Activated T-cell treated with anti-CD3 and anti-CD28 coated beads, Interleukin-2, amount 50 U/mL, for 48 hours (primary cell): ENCODE results near the gene WNT7A.

Experiments used
- DNase-seq, 2 experiments: peaks; one replicate each; pipeline ENCODE4 v3.0.0-alpha.2; 2020

Gene WNT7A

DNA sequence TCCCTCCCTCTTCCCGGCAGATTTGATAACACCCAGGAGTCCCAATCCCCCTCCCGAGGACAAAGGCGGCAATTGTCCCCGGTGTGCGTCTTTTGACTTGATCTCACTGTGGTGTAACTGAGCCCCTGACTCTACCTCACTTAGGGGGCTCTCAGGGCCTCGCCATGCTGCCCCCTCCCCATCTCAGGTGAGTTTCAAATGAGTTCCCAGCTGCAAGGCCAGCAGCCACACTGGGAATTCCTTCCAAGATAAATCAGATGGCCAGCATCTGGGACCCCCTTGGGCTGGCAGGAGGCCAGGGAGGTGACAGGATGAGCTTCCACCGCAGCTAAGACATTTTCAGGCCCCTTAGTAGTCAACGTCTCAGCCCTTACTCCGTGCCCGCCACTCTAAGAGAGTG lies 35.0 kb downstream of the WNT7A start:
- no peak for DNase-seq

DNA sequence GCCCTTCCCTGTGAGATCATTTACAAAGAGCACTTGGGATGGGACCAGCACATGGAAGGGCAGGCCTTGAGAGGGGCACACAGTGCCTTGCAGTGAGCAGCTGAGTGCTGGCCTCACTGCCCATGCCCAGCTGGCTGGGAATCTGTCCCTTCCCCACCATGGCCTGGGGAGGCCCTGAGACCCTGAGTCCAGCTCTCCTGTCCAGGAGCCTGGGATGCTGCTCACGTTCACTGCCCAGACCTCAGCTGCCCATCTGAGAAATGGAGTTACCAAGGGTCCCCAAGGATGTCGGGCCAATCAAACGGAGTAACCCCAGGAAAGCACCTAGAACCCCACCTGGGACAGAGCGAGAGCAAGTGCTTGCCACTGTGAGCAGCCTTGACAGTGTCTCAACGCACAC lies 35.6 kb downstream of the WNT7A start:
- no peak for DNase-seq

DNA sequence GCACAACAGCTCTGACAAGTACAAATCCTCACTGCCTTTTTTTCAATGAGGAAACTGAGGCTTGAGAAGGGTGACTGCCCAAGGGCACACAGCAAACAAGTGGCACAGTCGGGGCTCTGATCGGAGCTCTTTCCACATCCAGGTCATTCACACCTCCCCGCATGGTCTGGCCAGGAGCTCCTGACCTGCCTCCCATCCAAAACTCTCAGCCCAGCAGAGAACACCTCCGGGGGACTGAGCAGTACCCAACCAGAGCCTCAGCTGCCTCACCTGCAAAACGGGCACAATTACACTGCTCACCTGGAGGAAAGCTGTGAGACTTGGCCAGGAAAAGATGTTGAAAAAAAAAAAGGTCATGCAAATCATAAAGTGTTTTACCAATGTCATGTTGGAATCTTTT lies 36.5 kb downstream of the WNT7A start:
- no peak for DNase-seq

DNA sequence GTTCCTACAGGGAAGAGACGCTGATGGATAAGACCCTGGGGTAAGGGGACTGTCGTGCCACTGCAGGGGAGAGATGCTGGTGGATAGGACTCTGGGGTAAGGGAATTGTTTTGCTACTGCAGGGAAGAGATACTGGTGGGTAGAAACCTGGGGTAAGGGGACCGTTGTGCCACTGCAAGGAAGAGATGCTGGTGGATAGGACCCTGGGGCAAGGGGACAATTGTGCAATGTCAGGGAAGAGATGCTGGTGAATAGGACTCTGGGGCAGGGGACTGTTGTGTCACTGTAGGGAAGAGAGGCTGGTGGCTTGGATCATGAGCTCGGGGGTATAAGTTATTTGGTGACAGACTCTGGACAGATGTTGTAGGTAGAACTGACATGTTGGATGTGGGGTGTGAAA lies 37.6 kb downstream of the WNT7A start:
- no peak for DNase-seq

DNA sequence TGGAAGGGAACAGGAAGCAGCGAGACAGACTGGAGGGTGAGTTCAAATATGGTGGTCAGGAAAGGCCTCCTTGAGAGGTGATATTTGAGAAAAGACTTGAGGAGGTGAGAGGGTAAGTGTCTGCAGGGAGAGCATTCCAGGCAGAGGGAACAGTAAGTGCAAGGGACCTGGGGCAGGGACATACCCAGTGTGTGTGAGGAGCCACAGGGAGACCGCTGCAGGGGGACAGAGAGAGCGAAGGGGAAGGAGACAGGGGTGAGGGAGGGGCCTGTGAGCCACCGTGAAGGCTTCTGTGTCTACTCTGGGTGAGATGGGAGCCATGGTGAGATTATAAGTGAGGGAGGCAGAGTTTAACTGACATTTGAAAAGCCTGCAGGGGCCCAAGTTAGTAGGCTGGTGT lies 38.0 kb downstream of the WNT7A start:
- DNase-seq: no peak

DNA sequence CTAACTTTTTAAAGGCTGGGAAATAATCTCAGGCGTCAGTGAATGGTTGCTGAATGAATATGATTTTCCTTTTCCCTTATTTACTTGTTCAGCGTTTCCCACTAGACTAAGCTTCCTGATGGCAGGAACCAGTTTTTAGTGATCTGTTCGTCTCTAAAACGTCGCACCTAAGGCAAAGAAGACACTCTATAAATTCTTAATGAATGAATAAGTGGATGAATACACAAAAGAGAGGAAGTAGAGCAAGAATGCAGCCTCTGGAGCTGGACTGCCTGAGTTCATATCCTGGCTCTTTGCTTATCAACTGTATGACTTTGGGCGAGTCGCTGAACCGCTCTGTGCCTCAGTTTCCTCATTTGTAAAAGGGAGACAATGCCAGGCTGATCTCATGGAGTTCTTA lies 38.7 kb downstream of the WNT7A start:
- no peak for DNase-seq

DNA sequence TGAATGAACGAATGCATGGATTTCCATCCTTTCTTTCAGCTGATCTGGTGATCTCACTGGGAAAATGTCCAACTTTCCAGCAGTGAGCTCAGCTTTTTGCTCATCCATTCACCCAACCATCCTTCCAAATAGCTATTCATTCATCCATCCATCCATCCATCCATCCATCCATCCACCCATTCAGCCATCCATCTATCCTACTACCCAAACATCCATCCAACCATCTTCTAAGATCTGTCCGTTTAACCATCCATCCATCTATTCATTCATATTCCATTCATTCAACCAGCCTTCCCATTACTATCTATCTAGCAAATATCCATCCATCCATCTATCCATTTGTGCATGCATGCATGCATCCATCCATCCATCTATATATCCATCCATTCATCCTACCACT lies 39.4 kb downstream of the WNT7A start:
- no peak for DNase-seq

DNA sequence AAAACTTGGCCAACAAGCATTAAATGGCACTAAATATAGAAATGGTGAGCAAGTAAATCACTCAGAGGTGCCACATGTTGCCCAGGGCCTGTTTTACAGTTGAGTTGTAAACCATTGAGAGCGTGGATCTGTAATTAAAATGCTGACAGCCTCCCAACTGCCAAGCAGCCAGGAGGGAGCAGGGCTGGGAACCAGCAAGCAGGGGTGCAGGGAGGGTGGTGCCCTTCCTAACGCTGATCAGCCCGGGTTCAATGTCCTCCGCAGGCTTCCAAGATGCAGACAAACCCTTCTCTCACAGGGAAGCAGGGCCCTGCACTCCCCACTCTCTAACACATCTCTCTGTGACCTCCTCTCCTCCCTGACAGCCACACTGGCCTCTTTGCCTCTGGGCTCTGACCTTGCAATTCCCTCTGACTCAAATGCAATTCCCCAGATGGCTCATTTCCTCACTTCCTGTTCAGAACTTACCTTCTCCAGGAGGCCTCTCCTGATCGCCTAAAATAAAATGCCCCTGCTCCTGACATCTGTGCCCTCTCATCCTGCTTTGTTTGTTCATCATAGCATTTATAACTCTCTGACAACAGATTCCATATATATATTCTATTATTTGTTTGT lies 40.0 kb downstream of the WNT7A start:
- no peak for DNase-seq

DNA sequence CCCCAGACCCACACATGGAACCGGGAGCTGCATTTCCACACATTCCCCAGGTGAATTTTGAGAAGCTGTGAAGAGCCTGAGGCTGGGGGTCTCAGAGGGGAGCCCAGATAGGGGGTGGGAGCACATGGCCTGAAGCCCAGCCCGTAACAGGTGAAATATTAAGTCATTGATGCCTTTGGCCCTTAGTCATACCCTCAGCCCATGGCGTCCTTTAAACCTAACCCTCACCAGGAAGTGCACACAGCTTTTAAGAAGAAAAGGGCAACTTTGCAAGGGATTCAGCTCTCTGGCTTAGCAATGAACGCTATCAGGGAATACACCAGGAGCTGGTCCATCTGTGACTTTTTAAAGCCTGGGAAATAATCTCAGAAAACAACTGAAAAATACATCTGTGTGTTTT lies 40.6 kb downstream of the WNT7A start:
- DNase-seq: no peak

DNA sequence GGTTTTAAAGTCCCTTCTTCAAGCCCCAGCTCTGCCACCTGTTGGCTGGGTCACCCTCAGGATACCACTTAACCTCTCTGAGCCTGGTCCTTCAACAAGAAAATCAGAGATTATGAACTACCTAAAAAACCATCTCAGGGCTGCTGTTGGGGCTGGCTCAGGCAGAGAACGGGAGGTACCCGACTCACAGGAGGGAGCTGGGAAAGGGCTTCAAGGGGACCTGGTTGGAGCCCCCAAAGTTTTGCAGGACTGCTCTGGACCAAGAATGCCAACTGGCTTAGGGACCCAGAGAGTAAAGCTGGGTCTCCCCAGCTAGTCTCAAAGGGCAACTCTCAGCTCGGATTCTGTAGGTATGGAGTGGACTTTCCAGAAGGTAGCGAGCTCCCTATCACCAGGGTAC lies 41.5 kb downstream of the WNT7A start:
- DNase-seq: no peak

DNA sequence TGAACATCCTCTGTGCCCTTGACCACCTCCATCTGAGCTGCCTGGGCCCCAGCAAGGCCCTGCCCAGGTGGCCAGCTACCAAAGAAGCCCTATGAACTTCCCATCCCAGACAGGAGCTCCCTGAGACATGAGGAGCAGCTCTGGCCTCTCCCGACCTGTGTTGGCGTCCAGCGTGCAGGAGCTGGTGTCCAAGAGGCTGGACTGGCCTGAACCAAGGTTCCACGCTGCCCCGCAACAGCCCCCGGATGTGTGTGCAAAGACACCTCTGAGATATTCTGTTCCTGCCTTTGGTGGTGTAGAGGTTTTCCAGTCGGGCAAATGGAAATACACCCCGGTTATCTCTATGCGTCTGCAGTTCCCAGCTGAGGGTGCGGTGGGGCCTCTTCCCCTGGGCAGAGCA lies 42.1 kb downstream of the WNT7A start:
- no peak for DNase-seq

DNA sequence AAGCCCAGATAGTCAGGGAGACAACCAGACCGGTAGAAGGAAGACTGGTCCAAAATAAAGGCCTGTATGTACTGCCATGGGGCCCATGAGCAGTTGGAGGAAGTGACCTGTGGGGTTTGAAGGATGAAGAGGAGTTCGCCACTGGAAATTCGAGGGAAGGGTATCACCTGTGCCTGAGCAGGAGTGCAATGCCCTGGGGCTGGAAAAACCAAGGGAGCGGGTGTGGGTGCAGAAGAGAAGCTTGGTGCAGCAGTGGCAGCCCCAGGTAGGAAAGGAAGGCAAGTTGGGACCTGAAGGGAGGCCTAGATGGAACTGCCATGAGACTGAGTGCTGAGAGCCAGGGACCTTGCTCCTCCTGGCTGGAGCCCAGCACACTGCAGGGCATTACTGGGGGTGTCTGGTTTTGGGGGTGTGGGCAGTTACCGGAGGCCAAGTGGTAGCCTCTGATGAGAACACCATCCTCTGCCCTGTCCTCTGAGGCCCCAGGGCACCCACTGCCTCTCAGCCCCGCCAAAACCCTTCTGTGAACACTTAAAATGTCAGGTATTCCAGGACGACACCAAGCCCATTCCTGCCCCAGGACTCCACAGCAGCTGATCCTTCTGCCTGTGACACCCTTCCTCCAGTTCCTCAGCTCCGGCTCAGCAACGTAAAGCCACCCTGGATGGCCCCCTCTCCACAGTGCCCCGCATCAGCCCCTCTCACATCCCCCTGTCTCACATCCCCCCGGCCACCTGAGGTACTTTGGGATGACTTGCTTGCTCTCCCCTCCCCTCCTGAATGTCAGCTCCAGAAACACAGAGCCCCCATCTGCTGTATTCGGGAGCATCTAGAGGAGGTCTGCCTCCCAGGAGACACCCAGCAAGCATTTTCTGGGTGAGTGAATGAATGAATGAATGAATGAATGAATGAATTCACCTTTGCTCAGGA lies 42.9 kb downstream of the WNT7A start:
- no peak for DNase-seq

DNA sequence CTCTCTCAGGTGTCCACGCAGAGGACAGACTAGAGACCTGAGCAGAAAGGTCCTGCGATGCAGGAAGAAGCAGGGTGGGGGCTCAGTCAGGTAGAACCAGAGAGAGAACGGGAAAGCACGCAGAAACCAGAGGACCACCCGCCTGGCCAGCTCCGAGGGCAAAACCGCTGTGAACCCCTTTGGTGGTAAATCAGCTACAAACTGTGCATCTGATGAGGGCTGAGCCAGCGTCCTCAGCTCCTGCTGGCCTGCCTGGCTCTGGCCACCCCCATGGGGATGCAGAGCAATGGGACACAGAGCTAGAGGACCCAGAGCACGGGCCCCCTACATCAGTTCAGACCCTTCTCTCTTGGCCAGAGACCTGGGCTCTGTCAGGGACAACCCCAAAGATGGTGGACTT lies 44.6 kb downstream of the WNT7A start:
- DNase-seq: no peak

DNA sequence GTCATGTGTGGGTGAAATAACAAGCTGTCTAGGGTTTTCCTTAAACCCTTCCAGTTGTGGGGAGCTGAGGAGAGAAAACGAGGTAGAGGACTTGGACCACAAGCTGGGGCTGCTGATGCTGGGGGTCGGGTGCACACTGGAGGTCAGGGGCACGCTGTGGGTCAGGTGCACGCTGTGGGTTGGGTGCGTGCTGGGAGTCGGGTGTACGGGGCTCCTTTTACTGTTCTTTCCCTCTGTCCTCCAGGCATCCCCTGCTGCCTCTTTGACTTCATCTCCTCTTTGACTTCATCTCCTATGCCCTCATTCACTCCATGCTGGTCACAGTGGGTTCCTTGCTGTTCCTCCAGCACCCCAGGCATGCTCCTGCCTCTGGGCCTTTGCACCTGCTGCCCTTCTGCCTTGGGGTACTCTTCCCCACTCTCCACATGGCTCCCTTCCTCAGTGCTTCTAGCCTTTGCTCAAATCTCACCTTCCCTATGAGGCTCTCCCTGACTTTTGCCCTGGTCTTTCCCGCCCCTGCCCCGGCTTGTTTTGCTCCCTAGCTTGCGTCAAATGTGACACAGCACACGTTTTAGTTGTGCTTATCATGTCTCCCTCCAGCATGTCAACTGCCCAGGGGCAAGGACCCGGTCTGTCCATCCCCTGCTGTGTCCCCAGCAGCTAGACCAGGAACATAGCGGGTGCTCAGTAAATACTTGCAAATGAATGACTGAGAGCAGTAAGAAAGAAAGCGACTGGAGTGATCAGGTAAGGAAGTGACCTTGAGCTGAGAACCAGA lies 45.4 kb downstream of the WNT7A start:
- no peak for DNase-seq

DNA sequence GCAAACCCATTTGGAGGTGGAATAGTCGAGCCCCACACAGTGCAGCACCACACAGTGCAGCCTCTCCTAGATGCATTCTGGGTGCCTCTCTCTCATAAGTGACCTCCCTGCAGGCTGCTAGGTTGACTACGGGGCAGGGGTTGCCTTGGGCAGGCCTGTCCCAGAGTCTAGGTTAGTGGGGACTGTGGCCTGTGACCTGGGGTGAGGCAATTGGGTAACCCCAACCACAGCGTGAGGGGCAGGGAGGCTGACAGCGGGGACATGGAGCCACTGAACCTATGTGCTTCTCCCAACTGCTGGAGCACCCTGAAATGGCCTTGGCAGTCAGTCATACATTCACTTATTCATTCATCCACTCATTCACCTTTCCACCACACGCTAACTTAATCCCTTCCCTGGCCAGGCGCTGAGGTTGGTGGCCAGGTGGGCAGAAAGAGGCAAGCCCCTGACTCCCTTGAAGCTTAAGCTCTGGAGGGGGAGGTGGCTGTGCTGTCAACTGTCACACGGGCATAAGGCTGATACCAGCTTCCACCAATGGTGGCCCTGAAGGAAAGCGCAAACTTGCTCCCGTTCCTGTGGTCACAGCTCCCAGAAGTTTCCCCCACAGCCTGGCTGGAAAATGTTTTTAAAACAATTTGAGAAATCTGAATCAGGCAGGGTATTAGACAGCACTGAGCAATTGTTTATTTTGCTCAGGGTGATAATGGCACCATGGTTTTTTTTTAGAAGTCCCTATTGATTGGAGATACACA lies 46.2 kb downstream of the WNT7A start:
- DNase-seq: no peak

DNA sequence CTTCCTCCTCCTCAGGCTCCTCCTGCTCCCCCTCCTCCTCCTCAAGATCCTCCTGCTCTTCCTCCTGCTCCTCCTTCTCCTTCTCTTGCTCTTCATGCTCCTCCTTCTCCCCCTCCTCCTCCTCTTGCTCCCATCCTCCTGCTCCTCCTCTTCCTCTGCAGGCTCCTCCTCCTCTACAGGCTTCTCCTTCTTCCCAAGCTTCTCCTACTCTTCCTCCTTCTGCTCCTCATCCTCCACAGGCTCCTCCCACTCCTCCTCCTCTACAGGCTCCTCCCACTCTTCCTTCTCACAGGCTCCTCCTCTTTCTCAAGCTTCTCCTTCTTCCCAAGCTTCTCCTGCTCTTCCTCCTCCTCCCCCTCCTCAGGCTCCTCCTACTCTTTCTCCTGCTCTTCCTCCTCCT lies 47.7 kb downstream of the WNT7A start:
- no peak for DNase-seq

DNA sequence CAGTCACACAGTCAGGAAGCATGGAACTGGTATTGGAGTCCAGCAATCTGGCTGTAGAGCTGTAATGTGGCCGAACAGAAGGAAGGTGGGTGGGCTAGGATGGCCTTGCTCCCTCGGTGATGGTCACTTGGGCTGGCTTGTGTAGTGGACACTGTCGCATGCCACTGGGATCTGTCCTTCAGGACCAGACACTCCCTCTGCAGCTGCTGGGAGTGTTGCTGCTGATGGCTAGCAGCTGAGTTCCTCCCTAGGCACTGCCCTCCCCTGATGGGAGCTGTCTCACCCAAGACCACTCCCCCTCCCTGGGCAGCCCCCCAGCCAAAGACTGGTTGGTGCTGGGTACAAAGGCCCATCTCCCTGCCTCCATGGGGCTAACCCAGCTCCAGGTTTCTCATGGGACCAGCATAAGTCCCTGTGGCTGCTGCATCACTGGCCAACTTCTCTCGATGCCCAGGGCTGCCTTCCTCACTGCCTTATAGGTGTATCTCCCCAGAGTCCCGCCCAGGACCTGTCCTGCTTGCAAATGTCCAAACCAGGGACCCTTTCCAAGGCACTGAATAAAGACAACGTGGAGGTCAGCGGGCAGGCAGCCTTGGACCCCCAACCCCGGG lies 48.4 kb downstream of the WNT7A start:
- no peak for DNase-seq

DNA sequence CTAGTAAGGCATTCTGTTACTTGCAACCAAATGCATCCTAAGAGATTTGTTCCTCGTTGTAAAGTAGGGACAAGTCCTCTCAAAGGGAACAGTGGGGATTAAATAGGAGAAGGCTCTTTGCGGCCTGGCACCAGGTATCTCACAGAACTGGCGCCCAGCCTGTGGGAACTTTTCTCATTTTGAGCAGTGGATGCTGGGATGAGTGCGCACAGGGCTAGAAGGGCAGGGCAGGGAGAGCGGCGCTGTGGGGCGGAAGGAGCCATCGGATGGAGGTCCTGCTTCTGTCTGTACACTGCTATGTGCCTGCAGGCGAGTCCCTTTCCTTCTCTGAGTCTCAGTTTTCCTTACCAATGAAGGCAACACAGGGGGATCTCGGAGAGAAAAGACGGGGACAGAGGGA lies 50.6 kb downstream of the WNT7A start:
- no peak for DNase-seq

DNA sequence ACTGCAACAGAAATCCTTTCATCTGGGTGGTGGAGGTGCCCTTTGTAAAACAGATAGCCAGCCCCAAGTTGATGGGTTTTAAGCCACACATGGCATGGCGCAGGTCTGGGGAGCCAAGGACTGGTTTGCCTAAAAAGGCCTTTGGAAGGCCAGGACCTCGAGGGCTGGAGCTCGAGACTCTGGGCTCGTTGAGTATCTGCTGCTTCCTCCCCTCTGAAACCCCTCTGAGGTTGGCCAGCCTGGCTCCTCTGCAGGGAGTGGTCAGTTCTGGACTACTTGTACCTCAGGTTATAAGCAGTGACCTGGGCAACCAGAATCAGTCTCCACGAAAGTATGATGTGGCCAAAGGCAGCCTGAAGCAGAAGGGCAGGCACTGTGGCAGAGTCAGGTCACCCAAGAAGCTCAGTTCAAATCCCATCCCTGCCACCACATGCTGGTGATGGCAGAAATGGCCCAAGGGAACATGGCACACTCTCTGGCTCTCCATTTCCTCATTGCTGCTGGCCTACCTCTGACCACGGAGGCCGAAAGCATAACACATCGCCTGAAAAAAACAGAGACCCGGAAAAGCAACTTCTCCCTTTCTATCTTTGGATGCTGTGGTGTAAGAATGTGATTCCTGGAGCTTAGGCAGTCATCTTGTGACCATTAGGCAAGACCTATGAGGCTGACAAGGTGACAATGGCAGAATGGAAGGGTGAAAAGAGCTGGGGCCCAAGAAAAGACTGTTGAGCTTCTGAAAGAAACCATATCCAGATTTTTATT lies 51.2 kb downstream of the WNT7A start:
- DNase-seq: no peak

DNA sequence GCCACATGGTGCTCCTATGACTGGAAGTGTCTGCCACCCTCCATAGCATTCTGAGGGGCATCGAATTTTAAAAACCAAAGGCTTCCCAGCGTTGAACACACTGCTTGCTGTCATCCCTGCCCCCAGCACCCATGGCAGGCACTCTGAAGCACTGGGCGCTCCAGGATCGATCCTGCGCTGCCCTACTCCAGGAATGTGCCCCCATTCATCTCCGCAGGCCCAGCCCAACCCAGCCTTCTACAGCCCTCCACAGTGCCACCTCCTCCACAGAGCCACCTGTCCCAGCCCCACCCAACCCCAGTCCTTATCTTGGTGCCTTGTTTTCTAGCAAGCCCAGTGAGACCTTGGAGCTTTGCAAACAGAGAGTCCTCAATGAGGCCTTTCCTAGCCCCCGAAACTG lies 52.2 kb downstream of the WNT7A start:
- no peak for DNase-seq

DNA sequence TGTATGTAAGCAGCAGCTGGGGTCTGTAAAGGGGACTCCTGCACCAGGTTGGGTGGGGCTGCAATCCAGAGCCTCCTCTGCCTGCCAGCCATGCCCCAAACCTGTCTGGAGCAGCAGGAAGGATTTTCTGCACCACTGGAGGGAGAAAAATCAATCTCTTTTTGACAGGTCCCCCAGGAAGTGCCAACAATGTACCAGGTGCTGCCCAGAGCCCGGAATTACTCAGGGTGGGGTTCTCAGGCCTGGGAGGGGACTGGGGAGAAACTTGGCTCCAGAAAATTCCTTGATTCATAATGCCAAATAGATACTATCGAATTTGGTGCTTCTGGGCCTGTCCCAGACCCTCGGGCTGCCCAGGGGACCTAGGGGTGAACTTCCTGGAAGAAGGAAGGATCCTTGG lies 52.6 kb downstream of the WNT7A start:
- no peak for DNase-seq

DNA sequence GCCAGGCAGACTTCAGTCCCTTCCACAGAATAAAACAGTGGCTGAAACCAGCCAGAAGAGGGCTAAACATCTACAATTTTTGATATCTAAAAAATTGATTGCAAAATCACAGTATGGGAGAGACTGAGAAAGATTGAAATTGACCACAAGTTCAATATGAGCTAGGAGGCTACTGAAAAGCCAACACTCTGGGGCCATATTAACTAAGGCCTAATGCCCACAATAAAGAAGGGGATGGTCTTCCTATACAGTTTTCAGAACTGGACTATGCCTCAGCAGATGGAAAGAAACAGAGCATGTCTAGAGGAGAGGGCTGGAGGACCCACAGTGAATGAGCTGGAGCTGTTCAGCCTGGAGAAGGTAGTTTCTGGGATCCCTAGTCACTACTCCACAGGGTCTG lies 53.2 kb downstream of the WNT7A start:
- no peak for DNase-seq
